HG03039 (cell line): ENCODE results near the gene KIDINS220.

Experiments used
- ATAC-seq: cut with Tn5 transposase; IDR thresholded peaks from one replicate; pipeline ENCODE4 v1.9.1; 2021; ENCODE audit warnings: mild to moderate bottlenecking, moderate library complexity; ENCODE audit not compliant: unreplicated experiment

The KIDINS220 gene

GRCh38 chr2:8805278-8806210 lies 31.9 kb downstream of the KIDINS220 start:
- no peak for ATAC-seq

- ATAC-seq = peak; percentile 98
Observed at GRCh38 chr2:8803658-8804379, 33.6 kb downstream of the KIDINS220 start.

- ATAC-seq = no peak
Observed at GRCh38 chr2:8802741-8803140, 34.7 kb downstream of the KIDINS220 start.

- ATAC-seq = no peak
Observed at GRCh38 chr2:8800821-8801220, 36.6 kb downstream of the KIDINS220 start.

GRCh38 chr2:8800218-8800617 lies 37.2 kb downstream of the KIDINS220 start:
- no peak for ATAC-seq

- ATAC-seq = no peak
Observed at GRCh38 chr2:8799004-8799403, 38.4 kb downstream of the KIDINS220 start.

- no peak for ATAC-seq
Observed at GRCh38 chr2:8798393-8798792, 39.0 kb downstream of the KIDINS220 start.

- ATAC-seq = no peak
Observed at GRCh38 chr2:8797682-8798081, 39.7 kb downstream of the KIDINS220 start.

GRCh38 chr2:8796878-8797550 lies 40.4 kb downstream of the KIDINS220 start:
- no peak for ATAC-seq

GRCh38 chr2:8796315-8796848 lies 41.0 kb downstream of the KIDINS220 start:
- no peak for ATAC-seq

- no peak for ATAC-seq
Observed at GRCh38 chr2:8794923-8795825, 42.2 kb downstream of the KIDINS220 start.

GRCh38 chr2:8790739-8791162 lies 46.7 kb downstream of the KIDINS220 start:
- ATAC-seq = no peak

GRCh38 chr2:8786463-8786862 lies 51.0 kb downstream of the KIDINS220 start:
- ATAC-seq = no peak

GRCh38 chr2:8779795-8780671 lies 57.4 kb downstream of the KIDINS220 start:
- ATAC-seq = no peak

GRCh38 chr2:8774371-8774770 lies 63.0 kb downstream of the KIDINS220 start:
- ATAC-seq = no peak

GRCh38 chr2:8767324-8767723 lies 70.1 kb downstream of the KIDINS220 start:
- no peak for ATAC-seq

- ATAC-seq = no peak
Observed at GRCh38 chr2:8761529-8762164, 75.8 kb downstream of the KIDINS220 start.

GRCh38 chr2:8756716-8757115 lies 80.7 kb downstream of the KIDINS220 start:
- ATAC-seq = no peak

- ATAC-seq = no peak
Observed at GRCh38 chr2:8756230-8756629, 81.2 kb downstream of the KIDINS220 start.
